GM21528 (cell line): ENCODE data around the gene FAM174B.

Source experiments
- ATAC-seq: cut with Tn5 transposase; IDR thresholded peaks from one replicate; pipeline ENCODE4 v1.9.1; 2021; ENCODE audit warnings: mild to moderate bottlenecking, moderate library complexity; ENCODE audit not compliant: unreplicated experiment, low FRiP score

Gene FAM174B

DNA sequence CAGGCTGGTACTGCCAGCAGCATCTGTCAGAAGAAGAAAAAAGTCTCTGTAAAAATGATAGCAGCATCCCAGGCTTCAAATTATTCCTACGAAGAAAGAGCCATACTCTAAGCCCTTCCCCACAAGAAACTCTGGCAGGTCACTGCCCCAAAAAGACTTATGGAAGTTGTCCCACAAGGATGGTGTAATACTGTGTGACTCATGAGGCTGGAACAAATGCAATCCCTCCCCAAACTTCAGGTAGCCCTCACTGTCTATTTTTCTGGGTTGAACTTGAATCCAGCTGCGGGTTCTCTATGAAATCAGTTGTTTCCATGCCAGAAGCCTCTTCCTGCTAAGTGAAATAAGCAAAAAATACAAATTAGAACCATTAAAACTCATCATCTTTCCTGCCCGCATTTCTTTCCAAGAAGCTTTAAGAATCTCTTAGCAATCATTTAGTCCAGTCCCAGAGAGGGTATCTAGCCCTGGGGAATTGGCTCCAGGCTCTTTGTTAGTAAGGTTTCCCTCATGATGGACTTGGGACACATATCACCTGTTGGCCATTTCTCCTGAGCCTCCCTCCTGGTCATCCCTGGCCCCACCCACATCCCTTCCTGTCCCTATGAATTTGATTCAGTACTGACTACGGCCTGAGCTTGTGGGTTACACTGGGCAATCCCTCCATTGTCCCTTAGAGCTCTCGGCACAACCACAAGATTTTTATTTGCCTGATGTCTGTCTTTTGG, 51.7 kb downstream of the FAM174B start:
- ATAC-seq: no peak

DNA sequence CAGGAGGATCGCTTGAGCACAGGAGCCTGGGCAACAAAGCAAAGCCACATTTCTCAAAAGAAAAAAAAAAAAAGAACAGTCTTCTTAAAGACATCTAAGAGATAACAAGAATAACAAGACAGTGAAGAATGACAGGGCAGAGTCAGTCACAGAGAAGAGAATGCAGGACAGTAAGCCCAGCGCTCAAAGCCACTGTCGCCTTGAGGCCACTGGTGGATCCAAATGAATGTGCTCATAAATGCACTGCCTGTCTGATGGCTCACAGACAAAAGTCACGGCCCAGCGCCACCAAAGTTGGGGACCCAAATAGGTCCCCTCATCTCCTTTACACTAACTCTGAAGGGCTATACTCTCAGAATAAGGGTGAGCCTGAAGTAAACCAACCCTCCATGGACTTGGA, 52.3 kb downstream of the FAM174B start:
- no peak for ATAC-seq

DNA sequence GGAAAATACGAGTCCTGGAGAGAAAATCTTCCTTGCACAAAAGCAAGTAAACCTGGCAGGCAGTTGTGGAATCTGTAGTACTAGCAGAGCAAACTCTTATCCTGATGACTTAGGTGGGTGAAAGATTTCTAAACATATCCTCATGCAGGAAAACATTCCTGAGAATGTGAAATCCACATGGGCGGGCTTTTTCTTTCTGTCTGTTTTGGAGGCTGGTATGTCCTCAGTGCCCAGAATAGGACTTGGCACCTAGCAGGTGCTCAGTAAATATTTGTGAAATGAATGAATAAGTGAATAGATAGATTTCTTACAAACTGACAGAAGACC, 53.3 kb downstream of the FAM174B start:
- no peak for ATAC-seq

DNA sequence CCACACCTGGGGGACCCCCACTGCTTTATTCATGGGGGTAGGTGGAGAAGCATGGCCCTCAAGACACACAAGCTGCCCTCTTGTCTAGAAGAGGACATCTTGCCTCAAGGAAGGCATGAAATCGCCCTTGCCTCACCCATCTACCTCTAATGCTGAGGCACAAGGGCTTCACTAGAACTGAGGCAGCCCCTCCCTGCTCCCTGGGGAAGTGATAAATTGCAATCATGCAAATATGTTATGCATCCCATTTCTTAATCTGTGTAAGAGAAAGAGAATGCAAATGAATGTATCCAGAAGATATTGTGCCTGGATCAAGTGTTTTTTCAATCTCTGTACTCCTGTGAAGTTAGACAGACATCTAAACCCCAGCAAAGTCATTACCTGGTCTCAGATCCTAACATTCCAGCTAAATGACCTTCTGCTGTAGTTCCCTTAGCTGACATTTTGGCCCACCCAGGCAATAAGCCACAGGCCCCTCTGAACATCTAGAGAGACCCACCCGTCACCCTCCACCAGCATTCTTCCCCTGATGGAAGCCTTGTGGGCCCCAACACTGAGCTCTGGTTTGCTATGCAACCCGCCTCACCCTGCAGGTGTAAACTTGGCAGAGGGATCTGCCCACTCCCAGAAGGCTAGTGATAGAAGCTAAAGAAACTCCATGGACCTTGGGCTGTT, 53.8 kb downstream of the FAM174B start:
- ATAC-seq: no peak

DNA sequence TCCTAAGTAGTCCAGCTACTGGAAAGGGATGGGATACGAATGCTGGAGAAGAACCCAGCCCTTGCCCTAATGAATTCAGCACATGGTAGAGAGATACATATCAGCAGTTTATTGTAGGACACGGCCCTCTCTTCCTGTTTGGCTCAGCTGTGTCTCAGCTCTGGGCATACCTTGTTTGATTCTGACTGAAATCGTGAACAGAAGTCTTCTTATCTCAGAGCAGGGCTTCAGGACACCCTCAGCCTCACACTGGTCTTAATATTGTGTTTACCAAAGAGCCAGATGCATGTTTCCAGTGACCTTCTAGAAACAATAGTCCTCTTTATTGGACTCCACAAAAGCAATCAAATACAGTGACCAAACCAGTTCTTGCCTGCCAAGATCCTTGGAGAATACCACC, 54.7 kb downstream of the FAM174B start:
- no peak for ATAC-seq

DNA sequence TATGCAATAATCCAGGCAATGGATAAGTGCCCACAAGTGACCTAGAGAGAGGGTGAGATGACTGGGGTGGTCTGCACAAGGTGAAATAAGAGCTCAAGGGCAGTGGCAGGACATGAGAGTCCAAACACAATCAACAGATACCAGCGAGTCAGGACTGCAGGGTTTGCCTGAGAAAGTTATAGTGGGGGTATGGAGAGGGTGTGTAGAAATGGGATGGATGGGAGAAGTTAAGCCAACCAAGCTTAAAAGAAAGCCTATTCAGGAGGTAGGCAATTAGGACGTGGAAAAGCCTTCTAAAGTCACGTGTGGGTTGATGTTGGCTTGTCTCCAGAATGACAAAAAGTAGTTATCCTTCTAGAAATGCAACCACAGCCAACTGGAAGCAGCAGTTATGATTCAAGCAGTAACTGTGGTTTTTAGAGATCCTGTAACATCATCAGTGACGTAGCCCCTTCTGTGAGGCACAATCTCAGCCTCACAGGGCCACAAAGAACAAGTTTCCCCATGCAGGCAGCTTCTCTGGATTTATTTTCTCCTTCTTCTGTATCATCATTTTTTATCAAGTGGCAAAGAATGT, 56.1 kb downstream of the FAM174B start:
- ATAC-seq: no peak

DNA sequence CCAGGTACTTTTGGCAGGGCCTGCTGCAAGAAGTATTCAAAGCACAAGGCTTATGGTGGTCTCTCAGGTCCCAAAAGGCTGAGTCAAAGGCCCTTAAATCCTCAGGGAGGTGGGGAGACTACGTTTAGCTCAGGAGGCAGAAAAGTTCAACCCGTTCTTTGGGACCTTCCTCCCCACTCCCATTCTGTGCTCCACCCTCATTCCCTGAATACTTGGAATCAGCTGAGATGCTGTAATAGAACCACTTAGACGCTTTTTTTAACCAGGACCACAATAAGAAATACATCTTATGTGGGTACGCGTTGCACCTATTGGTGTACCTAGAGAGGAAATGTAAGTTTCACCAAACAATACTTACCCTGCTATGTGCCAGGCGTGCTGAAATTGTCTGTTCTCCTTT, 58.0 kb downstream of the FAM174B start:
- no peak for ATAC-seq

DNA sequence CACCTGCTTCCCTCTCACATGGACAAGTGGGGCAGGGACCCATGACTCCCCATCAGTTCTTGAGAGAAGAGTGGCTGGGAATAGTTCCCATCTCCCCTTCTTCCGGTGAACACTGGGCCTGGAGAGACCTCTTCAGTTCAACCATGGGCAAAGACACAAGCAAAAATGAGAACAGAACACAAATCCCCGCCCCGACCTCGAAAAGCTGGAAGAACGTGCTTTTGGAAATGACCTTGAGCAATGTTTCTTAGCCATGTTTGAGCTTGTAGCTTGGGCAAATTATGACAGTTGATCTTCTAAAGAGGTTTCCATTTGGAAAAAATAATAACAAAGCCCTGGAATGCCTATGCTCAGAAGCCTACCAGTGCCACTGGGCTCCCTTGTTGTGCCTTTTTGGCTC, 59.0 kb downstream of the FAM174B start:
- ATAC-seq: no peak

DNA sequence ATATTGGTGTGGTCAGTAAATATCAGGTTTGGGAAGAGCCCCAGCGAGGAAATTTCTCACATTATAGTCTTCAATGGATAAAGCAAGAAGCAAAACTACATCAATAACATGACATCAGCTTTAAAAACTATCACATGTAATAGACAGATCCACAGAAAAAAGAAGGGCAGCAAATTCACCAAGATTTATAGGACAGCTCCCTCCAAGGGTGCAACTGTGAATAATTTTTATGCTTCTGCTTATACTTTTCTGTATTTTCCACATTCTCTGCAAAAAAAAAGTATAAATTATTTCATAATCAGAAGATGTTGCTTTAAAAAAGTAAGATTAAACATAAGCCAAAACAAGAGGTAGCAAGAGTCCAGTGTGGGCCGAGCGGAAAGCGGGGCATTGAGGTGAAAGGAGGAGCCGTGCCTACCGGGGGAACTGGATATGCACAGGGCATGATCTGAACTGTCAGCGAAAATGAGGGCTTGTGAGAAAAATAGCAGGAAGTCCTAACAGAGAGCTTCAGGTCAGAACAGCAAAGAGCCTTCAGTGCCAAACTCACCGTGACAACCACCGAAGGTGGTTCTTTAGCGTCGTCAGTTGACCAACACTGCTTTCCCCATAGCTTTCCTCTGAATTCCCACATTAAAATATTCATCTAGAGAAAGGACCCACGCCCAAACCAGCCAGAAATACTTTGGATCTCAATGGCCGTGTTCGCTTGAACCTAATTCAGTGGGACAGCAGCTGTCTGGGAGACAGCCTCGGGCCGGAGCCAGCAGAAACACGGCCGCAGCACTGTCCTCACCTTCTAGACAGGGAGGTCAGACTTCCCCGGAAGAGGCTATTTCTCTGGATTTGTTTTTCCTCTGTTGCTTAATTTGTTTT, 59.8 kb downstream of the FAM174B start:
- ATAC-seq: no peak

DNA sequence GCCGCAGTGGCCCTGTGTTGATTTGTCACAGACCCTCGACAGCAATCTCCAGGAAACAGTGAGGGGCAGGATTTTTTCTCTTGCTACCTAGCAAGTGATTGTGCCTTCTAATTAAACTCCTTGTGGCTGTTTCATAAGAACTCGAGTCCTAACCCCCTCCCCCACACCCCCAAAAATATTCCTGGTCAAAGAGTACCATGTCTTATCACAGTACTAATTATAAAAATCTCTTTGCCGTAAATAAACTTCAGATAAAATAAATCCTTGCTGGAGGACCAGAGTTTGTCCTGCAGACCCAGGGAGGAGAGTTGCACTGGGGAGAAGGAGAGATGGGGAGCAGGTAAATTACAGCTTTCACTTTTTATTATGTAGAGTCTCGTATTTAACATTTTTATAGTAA, 64.3 kb downstream of the FAM174B start:
- ATAC-seq: no peak

DNA sequence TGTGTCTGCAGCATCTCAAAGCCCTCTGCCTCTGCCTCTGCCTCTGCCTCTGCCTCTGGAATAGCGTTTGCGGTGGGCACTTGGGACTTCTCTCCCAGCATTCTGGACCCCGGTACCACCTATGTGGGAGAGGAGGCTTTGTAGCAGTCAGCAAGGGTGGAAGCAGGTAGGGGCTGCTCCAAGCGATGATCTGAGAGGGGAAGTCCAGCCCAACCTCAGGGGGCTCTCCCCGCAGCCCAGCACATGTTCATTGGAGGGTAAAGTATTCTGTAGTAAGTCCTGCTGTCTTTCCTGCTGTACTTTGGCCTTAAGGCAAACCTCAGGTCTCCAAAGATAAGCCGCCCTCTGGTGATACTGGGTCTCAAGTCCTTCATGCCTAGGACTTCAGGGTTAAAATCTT, 68.6 kb downstream of the FAM174B start:
- ATAC-seq: no peak

DNA sequence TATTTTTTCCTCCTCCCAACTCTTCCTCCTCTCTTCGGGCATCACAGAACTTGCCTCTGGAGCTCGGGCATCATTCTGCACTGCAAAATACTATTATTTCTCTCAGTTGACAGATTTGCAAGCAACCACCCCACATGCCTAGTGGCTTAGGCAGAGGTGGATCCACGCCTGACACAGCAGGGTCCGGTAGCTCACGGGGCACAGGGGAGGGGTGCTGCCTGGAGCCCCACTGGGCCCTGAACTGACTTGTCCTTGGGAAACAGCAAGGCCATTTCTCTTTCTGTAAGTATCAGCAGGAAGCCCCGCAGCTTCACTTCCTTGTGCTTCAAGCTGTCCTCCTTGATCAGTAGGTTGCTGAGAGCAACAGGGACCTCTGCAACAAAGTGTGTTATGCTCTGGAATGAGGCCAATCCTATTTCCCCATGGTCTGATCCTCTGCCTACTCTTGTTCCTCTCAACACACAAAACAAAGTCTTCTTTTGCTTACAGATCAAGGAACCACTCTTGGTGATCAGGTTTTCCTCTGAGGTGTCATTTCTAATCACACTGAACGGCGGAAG, 69.1 kb downstream of the FAM174B start:
- no peak for ATAC-seq

DNA sequence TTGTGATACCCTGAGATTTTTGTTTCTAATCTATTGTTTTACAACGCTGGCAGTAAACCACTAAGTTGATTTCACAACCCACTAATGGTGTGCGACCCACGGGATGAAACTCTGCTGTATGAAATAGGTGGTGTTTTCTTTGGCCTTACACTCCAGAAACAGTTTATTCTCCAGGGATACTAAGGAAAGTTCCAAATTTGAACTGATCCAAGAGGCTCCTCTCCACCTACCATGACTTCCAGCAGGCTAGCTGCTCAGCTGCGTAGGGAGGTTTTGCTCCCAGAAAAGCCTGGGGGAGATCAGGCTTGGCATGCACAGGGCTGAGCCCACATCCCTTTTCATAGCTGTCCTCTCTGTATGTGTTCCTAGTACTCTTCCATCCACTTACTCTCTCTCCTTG, 71.5 kb downstream of the FAM174B start:
- ATAC-seq: no peak

DNA sequence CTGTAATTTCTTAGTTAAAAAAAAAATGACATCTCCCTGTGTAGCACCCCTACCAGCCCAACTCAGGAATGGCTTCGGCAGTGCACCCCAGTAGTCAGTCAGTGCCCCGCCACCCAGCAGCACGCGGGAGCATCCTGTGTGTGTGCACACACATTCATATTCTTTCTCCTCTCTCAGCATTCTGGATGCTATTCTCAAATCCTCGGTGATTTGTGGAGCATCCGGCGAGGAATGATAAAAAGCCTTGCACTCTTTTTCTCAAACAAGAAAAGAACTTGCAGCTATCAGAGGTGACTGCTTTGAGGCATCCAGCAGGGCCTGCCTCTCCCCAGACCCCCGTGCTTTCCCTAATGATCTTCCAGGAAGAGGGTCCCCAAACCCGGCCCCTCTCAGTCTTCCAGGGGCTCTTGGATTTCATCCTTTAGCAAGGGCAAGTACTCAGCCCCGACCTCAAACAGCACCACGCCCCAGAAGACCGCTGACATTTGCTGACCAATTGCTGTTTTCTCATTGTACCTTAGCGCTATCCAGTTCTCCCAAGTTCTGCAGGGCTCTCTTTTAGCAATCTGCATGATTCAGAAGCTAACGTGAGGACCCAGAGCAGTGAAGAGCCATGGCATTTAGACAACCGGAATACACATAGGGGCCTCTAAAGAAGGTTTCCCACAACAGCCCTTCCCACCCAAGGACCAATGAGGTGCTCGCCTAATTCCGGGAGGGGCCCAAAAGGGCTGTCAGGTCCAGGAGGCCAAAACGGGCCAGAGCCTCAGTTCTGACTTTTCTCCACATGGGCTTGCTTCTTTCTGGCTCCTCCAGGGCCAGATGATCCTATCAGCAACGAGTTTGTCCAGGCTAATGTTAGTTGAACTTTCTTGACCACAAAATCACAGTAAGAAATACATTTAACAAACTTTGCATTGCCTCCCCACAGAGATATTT, 72.2 kb downstream of the FAM174B start:
- no peak for ATAC-seq

DNA sequence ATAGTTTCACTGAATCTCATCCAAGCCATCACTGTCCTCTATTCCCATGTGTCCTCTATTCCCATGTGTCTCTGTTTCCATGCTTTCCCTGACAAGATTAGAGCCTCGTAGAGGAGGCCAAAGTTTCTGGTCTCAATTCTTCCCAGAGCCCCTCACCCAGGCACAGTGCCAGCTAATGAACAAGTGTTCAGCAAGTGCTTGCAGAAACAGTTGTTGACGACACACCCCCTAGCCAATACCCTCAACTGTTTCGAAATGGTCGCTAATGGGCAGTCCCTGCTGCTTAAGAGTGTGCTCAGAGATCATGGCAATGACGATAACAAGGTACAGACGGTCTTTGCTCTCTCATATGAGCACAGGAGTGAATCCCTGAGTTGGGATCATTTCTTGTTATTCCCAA, 73.4 kb downstream of the FAM174B start:
- no peak for ATAC-seq

DNA sequence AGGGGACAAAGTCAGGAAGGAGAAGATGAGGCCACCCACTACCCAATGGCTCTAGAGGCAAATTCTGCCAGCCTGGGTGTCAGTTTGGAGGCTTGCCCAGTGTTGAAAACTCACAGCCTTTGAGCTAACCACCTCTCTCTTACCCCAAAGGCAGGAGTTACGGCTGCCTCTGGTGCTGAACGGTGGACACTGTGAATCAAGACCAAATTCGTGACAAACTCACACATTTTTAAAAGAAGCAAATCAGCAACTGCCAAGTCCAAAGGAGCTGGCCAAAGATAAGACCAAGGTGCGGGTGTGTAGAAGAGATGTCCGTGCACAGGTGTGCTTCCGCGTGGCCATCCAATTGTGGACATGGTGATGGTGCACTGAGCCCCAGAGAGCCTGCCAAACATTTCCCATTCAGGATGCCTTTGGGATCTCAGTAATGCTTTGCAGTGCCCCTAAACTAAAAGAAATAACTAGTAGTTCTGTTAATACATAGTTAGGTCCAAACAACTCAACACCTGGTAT, 74.6 kb downstream of the FAM174B start:
- ATAC-seq: no peak

DNA sequence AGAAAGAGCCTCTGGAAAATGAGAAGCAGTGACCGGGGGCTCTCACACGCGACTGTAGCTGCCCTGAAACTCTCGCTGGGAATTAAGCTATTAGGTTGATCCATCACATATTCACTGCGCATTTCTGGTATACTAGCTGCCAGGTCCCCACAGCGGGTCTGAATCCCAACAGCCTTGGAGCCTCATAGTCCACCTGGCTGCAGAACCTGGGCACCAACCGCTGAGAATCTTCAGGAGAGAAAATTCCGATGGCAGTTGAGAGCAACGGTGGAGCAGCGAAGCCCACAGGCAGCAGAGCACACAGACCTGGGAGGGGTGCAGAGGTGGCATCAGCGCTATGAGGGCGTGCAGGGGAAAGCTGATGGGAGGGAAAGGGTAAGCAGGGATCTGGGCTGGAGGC, 75.1 kb downstream of the FAM174B start:
- no peak for ATAC-seq

DNA sequence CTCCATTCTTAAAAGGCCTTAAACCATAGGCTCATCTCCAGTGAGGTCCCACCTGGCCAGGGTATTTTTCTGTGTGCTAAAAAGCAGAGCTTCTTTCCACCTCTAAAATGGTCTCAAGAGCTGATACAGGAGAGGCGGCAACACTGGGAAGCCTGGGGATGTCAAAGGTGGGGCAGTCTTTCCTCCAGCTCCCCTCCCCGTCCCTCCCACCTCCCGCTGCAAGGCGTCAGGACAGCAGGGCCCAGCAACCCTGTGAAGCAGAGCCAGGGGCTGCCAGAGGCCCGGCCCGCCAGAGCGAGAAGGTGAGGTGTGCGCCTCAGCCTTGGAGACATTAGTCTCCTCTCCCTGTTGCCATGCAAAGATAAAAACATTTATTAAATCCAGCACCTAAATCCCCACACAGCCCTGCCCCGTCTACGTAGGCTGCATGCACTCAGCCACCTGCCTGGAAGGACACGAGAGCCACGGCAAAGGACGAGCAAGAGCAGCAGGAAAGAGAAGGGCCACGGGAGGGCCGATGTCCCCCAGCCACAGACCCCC, 75.6 kb downstream of the FAM174B start:
- ATAC-seq: no peak

DNA sequence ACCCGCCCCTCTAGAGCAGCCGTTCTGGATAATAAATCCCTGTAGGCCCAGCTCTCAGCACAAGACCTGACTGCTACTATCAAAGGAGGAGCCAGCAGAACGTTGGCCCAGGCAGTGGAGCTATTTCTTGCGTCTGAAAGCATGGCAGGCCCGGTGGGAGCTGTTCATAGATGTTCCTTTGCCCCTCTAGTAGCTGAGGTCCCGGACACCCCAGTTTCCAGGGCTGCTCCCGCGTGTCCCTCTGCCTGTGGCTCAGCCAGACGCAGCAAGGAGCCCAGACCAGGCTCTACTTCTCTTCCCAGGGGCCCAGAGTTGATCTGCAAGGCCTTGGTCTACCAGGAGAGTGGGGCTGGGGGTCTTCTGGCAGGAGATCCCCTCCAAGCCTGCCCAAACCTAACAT, 76.1 kb downstream of the FAM174B start:
- ATAC-seq: no peak
